Liver (tissue), 3 donors: ENCODE results near the gene ABCC5.

Source experiments
- FOXA2 ChIP-seq: IDR thresholded peaks from 2 replicates; pipeline ENCODE4 v1.6.1; 2016; ENCODE audit warnings: antibody characterized with exemption
- JUND ChIP-seq, 2 donors: IDR thresholded peaks; 2 replicates each; pipeline ENCODE4 v1.6.1; 2016; ENCODE audit warnings: antibody characterized with exemption in 2 of 2
- RAD21 ChIP-seq, 2 donors: IDR thresholded peaks; 2 replicates each; pipeline ENCODE4 v1.6.1; 2016; ENCODE audit warnings: antibody characterized with exemption in 2 of 2, mild to moderate bottlenecking in 2 of 2
- TAF1 ChIP-seq: conservative IDR thresholded peaks from 2 replicates; pipeline ENCODE4 v1.6.1; 2016; ENCODE audit warnings: antibody characterized with exemption, mild to moderate bottlenecking
- TF ChIP-seq, protein P1 (sequence below): fragments of 150-350 bp; IDR thresholded peaks from 2 replicates; pipeline ENCODE4 v1.5.1; 2017; ENCODE audit warnings: improper control_type of control experiment, low read depth, low read length; ENCODE audit not compliant: missing input control
- TF ChIP-seq, protein P2 (sequence below): IDR thresholded peaks from 2 replicates; pipeline ENCODE4 v1.6.1; 2016; ENCODE audit warnings: antibody characterized with exemption
- donor health status: healthy.
- donor health status: healthy.

DNA sequence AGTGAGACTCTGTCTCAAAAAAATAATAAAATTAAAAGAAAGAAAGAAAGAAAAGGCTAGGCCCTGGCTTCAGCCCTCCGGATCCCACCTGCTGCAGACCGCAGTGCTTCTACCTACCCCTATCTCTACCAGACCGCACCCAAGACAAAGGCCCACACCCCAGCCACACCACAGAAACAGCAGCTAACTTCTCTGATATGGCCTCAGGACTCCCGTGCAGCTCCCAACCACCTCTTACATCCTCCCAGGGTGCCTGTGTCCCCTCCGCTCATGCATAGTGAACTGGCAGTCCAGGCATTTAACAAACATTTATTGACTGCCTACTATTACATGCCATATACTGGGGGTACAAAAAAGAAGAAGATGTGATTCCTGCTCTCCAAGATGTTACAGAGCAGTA, 28.3 kb upstream of the ABCC5 start:
- no peak for TF ChIP-seq FOXA2
- TF ChIP-seq RAD21 (IDR thresholded peaks at IDR 0.05) = no peak
- TF ChIP-seq, protein P1, sequence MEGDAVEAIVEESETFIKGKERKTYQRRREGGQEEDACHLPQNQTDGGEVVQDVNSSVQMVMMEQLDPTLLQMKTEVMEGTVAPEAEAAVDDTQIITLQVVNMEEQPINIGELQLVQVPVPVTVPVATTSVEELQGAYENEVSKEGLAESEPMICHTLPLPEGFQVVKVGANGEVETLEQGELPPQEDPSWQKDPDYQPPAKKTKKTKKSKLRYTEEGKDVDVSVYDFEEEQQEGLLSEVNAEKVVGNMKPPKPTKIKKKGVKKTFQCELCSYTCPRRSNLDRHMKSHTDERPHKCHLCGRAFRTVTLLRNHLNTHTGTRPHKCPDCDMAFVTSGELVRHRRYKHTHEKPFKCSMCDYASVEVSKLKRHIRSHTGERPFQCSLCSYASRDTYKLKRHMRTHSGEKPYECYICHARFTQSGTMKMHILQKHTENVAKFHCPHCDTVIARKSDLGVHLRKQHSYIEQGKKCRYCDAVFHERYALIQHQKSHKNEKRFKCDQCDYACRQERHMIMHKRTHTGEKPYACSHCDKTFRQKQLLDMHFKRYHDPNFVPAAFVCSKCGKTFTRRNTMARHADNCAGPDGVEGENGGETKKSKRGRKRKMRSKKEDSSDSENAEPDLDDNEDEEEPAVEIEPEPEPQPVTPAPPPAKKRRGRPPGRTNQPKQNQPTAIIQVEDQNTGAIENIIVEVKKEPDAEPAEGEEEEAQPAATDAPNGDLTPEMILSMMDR = no peak
- TF ChIP-seq TAF1 = no peak
- TF ChIP-seq, protein P2, sequence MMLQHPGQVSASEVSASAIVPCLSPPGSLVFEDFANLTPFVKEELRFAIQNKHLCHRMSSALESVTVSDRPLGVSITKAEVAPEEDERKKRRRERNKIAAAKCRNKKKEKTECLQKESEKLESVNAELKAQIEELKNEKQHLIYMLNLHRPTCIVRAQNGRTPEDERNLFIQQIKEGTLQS = no peak
- TF ChIP-seq JUND (IDR thresholded peaks at IDR 0.05) = no peak
